ENCODE data around the gene RNU1-4.
"Not testable (repeated sequence)": the region's sequence is repeated elsewhere in the genome, so short reads cannot be mapped to it uniquely, and the experiment has no call there.

RNU1-4 gene

GRCh38 chr1:16770896-16771446 is 30.7 kb downstream of the RNU1-4 start:
- DNase-seq: not testable (repeated sequence)

- DNase-seq: peak; percentile 39
These were observed 32.2 kb downstream of the RNU1-4 start for GRCh38 chr1:16772275-16773204.

GRCh38 chr1:16773205-16773596 is 32.9 kb downstream of the RNU1-4 start:
- not testable (repeated sequence) for DNase-seq

- not testable (repeated sequence) for DNase-seq
These were observed 33.4 kb downstream of the RNU1-4 start for GRCh38 chr1:16773723-16774122.

GRCh38 chr1:16774773-16775172 is 34.5 kb downstream of the RNU1-4 start:
- not testable (repeated sequence) for DNase-seq

GRCh38 chr1:16775290-16775689 is 35.0 kb downstream of the RNU1-4 start:
- DNase-seq: not testable (repeated sequence)

- not testable (repeated sequence) for DNase-seq
These were observed 35.9 kb downstream of the RNU1-4 start for GRCh38 chr1:16776248-16776647.

GRCh38 chr1:16776835-16777234 is 36.5 kb downstream of the RNU1-4 start:
- DNase-seq: not testable (repeated sequence)

GRCh38 chr1:16777821-16778220 is 37.5 kb downstream of the RNU1-4 start:
- DNase-seq: not testable (repeated sequence)

- DNase-seq: not testable (repeated sequence)
These were observed 39.2 kb downstream of the RNU1-4 start for GRCh38 chr1:16779525-16779924.

GRCh38 chr1:16781033-16781432 is 40.7 kb downstream of the RNU1-4 start:
- DNase-seq: not testable (repeated sequence)

GRCh38 chr1:16781625-16782024 is 41.3 kb downstream of the RNU1-4 start:
- DNase-seq: not testable (repeated sequence)

GRCh38 chr1:16784955-16785354 is 44.6 kb downstream of the RNU1-4 start:
- not testable (repeated sequence) for DNase-seq

- not testable (repeated sequence) for DNase-seq
These were observed 46.0 kb downstream of the RNU1-4 start for GRCh38 chr1:16786362-16786761.

- not testable (repeated sequence) for DNase-seq
These were observed 46.9 kb downstream of the RNU1-4 start for GRCh38 chr1:16787175-16787574.

- DNase-seq: not testable (repeated sequence)
These were observed 47.4 kb downstream of the RNU1-4 start for GRCh38 chr1:16787711-16788110.
